ENCODE data around the gene CORIN.

DNA sequence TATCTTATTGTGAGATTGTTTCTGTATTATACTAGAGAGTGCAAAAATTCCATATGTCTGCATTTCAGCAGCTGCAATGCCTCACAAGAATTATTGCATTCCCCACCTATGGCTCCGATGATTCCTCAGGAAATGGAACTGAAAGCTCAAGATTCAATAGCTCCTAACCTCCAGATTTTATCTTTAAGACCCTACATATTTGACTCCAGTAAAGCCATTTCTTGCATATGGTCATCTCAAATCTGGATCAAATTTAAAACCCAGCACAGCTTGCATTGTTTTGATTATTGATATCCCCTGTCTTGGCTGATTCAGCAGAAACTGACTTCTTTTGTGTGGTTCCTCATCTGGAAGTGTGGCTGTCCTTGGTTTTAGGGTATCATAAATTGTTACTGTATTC is 142.6 kb downstream of the CORIN start:
- TF ChIP-seq, protein P1, sequence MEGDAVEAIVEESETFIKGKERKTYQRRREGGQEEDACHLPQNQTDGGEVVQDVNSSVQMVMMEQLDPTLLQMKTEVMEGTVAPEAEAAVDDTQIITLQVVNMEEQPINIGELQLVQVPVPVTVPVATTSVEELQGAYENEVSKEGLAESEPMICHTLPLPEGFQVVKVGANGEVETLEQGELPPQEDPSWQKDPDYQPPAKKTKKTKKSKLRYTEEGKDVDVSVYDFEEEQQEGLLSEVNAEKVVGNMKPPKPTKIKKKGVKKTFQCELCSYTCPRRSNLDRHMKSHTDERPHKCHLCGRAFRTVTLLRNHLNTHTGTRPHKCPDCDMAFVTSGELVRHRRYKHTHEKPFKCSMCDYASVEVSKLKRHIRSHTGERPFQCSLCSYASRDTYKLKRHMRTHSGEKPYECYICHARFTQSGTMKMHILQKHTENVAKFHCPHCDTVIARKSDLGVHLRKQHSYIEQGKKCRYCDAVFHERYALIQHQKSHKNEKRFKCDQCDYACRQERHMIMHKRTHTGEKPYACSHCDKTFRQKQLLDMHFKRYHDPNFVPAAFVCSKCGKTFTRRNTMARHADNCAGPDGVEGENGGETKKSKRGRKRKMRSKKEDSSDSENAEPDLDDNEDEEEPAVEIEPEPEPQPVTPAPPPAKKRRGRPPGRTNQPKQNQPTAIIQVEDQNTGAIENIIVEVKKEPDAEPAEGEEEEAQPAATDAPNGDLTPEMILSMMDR (IDR thresholded peaks at IDR 0.05; ENCODE audit: low read depth, low read length, poor library complexity, severe bottlenecking) = no peak
- TF ChIP-seq EZH2phosphoT487 (IDR thresholded peaks at IDR 0.05; ENCODE audit: borderline replicate concordance, low read length) = no peak
